Left kidney (tissue), 2 donors: ENCODE data around the gene S100A5. TPM values are rescaled to one million over a fixed set of nuclear protein-coding genes. Genes with fewer than 3 reads are reported as not detected.

Experiments
- DNase-seq: peaks from one replicate; pipeline ENCODE4 v3.0.0-alpha.2; 2013
- polyA plus RNA-seq: library from polyadenylated mRNA; unstranded; fragments of 120-200 nt; gene quantifications from one replicate; pipeline ENCODE4 v1.2.1, GENCODE V29; 2013; ENCODE audit not compliant: insufficient read length

S100A5 gene
- polyA plus RNA-seq, 1 donor: 1.3 TPM

DNA sequence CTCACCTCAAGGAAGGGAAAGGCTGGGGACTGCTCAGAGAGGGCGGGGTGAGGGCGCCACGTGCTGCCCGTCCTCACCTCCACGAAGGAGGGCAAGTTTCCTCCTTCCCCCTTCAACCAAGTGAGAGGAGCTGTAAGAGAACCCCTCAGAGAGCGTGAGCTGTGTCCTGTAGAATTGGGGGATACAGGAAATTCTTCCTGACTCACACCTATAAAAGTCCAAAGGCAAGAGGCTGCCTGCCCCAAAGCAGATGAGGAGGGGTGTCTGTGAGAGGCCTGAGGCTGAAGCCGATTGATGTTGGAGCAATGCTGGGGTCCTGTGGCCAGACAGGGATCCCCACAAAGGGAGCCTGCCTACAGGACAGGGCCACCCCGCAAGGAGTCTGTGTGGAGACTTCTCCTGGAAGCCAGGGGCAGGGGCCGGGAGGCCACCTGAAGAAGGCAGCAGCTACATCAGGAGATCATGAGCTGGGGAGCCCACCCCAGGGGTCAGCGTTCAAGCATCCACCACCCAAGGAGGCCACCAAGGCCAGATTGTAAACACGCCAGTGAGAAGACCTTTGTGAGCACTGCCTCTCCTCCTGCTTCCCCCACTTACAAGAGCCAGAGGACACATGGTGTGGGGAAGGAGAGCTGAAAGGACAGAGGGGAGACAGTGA is 32.7 kb downstream of the S100A5 start:
- no peak for DNase-seq

DNA sequence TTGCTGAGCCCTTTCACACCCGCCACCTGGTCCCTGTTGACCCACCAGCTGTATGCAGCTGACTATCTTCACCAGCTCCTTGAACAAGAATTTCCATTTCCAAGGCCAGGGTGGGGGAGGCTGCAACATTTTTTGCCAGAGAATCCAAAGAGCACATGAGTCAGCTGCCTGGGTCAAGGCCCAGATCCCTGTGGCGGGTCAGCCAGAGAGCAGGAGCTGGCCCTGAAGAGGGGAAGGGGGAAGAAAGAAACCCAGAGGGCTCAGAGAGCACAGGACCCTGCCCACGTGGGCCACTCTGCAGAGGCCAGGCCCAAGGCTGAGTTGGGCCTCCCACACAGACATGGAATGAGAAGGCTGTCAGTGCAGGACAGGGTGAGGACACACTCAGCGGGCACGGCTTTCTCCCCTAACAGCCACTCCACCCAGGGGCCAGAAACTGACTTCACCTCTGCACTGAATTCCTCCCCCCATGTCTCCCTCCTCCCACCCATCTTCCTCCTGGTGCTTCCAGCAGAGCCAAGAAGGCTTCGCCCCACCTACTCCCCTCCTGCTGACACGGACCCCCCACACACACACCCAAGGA is 33.8 kb downstream of the S100A5 start:
- DNase-seq: peak; percentile 48

DNA sequence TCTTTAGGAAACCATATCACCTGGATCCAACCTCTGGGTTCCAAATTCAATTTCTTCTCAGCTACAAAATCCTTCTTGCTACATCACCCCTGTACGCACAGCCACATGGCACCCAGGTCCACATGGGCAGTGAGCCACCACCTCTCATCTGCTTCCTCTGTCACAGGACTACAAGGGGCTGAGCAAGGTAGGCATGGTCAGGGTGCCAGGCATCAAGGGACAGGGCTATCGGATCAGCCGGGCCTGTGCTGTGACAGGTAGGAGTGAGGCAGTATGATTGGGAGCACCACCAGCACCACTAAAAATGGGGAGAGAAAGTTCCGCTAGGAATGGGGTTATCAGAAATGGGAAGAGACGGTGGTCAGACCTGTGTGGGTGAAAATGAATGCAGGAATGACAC is 34.3 kb downstream of the S100A5 start:
- DNase-seq: no peak

DNA sequence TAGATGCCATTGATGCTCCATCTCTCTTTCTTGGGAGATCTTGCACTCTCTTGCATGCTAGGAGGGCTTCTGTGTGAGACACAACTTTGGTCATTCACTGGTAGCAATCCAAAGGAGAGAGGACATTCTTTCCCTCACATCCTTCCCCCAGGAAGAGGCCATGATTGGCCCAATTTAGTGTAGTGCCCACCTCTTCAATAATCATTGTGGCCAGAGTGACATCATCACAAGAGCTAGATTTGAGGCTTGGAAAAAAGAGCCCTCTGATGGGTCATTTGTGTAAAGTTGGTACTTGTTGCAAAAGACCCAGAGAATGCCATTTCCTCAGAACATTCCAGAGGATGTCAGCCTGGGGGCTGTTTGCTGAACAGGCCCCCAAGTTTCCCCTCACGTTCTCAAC is 35.2 kb downstream of the S100A5 start:
- DNase-seq: no peak

DNA sequence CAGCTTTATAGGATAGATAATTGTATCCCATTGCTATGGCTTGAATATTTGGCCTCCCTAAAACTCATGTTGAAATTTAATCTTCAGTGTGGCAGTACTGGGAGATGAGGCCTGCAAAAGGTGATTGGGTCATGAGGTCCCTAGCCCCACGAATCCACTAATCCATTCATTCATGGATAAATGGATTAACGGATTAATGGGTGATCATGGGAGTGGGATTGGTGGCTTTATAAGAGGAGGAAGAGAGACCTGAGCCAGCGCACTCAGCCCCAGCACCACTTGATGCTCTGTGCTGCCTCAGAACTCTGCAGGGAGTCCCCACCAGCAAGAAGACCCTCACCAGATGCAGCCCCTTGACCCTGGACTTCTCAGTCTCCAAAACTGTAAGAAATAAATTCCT is 37.0 kb downstream of the S100A5 start:
- DNase-seq: no peak

DNA sequence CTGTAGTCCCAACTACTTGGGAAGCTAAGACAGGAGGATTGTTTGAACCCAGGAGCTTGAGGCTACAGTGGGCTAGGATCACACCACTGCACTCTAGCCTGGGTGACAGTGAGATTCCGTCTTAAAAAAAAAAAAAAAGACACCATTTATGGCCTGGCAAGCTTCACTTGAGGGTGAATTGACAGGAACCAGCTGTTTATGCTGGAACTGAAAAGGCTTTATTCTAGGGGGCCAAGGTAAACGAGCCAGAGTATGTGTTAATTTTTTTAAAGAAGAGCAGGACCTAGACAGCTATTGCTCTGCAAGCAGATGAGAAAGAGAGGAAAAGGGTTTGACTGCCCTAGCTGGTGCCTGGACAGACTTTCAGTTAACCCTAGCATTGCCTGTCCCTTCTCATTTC is 42.0 kb downstream of the S100A5 start:
- no peak for DNase-seq

DNA sequence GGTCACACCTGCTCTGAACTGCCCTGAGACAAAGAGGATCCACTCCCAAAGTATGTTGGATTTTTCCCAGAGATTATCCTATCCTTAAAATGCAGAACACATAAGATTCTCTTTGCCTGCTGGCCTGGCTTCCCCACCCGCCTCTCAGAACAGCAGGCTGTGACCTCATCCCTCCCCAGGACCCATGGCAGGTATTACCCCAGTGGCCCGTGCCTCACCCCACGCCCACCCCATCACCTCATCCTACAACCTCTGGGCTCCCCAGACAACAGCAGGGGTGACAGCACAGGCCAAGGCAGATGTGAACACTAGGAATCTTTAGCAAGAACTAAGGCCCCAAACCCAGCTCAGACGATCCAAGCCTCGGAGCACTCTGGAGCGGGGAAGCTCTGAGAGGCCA is 45.2 kb downstream of the S100A5 start:
- DNase-seq: no peak

DNA sequence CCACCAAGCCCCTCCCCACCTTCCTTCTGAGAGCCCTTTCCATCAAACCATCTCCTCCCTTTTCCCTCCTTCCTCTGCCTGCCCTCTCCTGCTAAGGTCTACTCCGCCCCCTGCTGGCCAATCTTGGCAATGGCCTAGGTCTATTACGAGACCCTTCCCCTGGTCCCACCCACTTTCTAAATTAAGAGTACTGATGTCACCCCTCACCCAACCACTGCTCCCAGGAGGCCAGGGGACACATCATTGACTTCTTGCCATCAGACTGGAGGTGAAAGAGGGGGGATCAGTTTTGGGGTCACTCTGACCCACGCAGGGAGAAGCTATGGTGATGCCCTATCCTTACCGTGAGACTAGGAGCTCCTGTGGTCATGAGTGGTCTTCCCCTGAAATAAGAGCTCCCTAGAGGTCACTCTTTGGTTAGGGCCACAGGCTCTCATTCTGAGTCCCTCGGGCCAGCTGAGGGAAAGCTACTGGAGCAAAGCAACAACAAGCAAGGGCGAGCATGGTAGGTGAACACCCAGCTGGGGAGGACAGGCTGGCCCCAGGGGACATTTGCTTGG is 45.7 kb downstream of the S100A5 start:
- DNase-seq: peak; percentile 68

DNA sequence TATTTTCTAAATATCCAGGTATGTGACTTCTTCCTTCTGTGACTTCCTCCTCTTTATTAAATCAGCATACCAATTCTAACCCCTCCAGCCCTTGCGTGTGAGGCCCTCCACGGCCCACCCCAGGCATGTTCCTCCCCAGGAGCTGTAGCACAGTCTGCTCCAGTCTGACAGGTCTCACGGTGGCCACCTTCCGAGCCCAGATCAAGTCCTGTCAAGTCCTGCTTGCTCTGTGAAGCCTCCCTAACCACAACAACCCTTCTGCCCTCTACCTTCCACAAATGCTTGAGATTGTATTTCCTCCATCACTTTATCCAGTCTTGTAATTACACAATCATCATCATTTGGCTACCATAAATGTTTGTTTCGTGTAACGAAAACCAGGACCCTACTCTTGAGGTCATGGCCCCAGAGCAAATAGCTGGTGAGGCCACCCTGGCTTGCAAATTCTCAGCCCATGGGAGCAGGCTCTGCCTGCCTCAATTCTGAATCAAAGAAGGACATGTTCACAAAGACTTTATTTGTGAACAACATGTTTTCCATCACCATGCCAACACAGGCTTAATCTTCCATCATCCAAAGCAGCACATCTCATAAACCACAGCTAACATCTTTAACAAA is 47.3 kb downstream of the S100A5 start:
- DNase-seq: no peak

DNA sequence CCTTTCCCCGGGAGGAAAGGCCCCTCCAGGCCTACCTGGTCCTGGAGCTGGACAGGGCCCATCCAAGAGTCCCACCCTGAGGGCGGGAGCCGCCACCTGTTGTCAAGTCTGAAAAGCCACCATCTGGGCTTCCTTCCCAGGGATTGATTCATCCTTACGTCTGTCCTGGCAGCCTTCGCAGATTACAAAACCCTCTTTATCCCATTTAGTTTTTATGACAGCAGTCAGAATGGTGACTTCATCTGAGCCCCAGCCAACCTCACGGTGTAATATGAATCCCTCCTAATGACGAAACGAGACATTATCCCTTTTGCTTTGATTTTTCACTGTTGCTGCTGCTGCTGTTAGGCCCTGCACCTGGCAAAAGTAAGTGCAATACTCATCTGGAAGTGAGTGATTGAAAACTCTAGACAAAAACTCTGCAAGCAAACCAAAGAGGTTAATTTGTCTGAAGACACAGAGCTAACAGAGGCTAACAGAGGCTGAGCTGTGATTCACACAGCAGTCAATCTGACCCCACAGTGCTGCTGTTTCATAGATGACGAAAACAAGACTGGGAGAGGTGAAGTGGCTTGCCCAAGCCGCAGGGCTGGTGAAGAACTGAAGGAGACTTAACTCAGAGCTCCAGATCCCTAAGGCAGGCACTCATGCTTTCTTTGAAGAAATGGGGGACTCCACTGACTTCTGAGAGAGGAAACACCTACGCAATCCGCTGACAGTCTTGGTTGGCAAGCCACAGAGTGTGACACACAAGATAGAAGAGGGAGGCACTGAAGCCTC is 50.3 kb downstream of the S100A5 start:
- no peak for DNase-seq

DNA sequence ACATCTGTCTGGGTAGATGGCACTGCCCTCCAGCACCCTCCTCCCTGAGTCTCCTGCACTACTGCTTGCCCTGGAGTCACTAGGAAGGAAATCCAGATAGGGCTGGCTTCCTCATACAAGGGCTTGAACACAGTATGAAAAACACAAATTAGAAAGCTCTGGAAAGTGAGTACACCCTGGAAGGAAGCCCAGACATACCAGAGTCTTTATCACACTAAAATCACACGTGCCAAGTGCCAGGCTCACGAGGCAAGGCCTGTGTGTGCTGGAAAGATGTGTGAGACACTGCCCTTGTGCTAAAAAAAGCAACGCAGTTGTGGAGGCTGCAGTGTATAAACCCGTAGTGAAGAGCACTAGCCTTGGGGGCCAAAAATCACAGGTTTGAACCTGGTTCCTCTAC is 52.0 kb downstream of the S100A5 start:
- DNase-seq: no peak

DNA sequence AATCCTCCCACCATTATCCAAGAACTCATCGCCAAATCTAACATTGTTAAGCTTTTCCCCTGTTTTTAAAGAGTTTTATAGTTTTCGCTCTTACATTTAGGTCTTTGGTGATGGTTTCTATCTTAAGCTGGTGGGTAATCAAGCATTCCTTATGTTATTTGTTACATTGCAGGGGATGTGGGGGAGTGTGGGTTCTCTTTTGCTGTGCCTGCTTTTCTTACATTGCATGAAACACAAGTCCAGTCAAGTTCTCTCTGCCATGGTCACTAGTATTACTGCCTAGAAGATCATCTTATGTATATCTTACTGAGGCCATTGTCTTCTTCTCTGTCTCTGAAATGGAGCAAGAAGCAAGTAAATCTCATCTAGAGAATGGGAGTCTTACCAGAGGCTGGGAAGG is 53.0 kb downstream of the S100A5 start:
- no peak for DNase-seq

Other genes starting within 250 kb of the S100A5 start
- gene PGLYRP3, start 228.0 kb downstream of the S100A5 start, polyA plus RNA-seq: not detected
- gene PGLYRP4, start 192.1 kb downstream of the S100A5 start, polyA plus RNA-seq: not detected
- 6.2 TPM for gene S100A9, start 183.1 kb downstream of the S100A5 start, polyA plus RNA-seq
- not detected for gene S100A12, start 165.3 kb downstream of the S100A5 start, polyA plus RNA-seq
- gene S100A8, start 149.9 kb downstream of the S100A5 start, polyA plus RNA-seq: 3.4 TPM
- not detected for gene S100A7A, start 124.4 kb downstream of the S100A5 start, polyA plus RNA-seq
- 0.43 TPM for gene S100A7, start 80.3 kb downstream of the S100A5 start, polyA plus RNA-seq
- 182 TPM for gene S100A6, start 4.9 kb downstream of the S100A5 start, polyA plus RNA-seq
- gene S100A4, start 4.9 kb upstream of the S100A5 start, polyA plus RNA-seq: 29.0 TPM
- gene S100A3, start 8.3 kb upstream of the S100A5 start, polyA plus RNA-seq: 0.25 TPM
- gene S100A2, start 24.9 kb upstream of the S100A5 start, polyA plus RNA-seq: 3.9 TPM
- 87.2 TPM for gene S100A16, start 72.2 kb upstream of the S100A5 start, polyA plus RNA-seq
- gene S100A14, start 75.4 kb upstream of the S100A5 start, polyA plus RNA-seq: 16.8 TPM
- gene S100A13, start 86.6 kb upstream of the S100A5 start, polyA plus RNA-seq: 120 TPM
- 18.5 TPM for gene S100A1, start 87.5 kb upstream of the S100A5 start, polyA plus RNA-seq
- 149 TPM for gene CHTOP, start 93.1 kb upstream of the S100A5 start, polyA plus RNA-seq
- gene SNAPIN, start 117.8 kb upstream of the S100A5 start, polyA plus RNA-seq: 52.0 TPM
- 316 TPM for gene ILF2, start 130.1 kb upstream of the S100A5 start, polyA plus RNA-seq
- gene NPR1, start 137.8 kb upstream of the S100A5 start, polyA plus RNA-seq: 61.2 TPM
- gene INTS3, start 187.1 kb upstream of the S100A5 start, polyA plus RNA-seq: 142 TPM
- gene SLC27A3, start 234.5 kb upstream of the S100A5 start, polyA plus RNA-seq: 40.7 TPM